ENCODE data around the gene C20orf144. TPM values are rescaled to one million over a fixed set of nuclear protein-coding genes. Genes with fewer than 3 reads are reported as not detected.

Gene C20orf144
- polyA plus RNA-seq, 1 donor, result 0.34 TPM

DNA sequence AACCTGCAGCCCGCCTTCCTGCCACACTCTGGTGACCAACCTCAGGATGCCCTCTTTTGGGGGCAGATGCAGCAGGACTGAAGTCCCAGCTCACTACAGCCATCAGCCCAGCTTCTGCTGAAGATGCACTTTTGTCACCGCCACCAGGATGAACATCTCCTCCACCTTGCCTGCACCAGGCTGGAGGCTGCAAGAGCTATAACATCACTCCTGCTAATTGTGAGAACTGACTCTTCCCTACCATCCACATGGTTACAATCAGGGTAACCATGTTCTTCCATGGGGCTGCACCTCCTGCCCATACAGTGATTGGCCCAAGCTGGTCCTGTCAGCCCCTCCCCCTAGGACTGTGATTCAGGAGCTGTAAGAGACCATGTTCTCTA lies 2.6 kb downstream of the C20orf144 start:
- Histone ChIP-seq H3K27ac (ENCODE audit: low read length) (no peak overlapping the region), H3K4me3 (ENCODE audit: low read length) (no peak overlapping the region), H3K27me3 (ENCODE audit: control insufficient read depth, insufficient read depth, low read length) (no peaks in the 10 kb centered on the region), H3K36me3 (ENCODE audit: control insufficient read depth, insufficient read depth, low read length) (peaks cover 21% of the 10 kb centered on the region), H3K4me1 (ENCODE audit: control insufficient read depth, insufficient read depth, low read length) (peaks cover 27% of the 10 kb centered on the region), H3K9me3 (ENCODE audit: control insufficient read depth, low read depth, low read length) (peaks cover 4% of the 10 kb centered on the region)
- no peak for DNase-seq
- WGBS (ENCODE audit: insufficient coverage, low lambda C conversion rate), result no CpG with 5 or more reads among the region's 2 CpGs

DNA sequence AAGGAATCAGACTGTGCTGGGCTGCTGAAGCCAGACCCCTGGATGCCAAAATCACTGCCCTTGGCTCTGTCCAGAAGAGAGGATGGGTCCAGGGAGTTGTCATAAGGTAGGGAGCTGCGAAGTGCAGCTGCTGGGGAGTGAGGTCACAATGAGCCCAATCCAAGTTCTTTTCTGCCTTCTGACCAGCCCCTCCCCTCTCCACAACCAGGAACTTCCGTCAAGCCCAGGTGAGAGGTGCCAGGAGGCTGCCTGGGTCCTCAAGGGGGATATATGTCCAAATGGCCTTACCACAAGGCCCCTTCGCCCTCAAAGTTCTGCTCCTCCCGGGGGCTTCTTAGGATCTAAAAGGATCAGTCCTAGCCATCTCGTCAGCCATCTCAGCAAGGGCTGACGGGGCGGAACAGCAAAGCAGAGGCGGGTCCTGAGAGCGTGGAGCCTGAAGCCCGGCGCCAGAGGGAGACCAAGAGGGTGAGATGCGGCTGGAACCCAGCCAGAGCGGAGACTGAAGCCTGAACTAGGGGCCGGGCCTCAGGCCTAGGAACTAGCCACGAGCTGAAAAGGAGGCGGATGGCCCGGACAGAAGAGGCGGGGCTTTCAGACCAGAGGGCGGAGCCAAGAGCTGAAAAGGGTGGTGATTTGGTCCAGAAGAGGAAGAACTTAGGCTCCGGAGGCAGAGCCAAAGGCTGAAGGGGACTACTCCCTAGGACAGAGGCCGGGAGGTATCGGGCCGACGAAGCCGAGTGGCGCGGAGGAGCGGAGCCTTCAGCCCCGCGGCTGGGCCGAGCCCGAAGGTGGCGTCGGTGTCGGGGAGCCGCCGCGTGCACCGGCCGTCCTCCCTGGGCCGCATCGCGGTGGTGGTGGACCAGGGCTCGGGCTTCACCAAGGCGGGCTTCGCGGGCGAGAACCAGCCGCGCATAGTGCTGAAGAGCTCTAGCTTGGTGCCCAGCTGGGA lies 4.4 kb downstream of the C20orf144 start, which contains the start of gene ACTL10:
ACTL10 (plus strand) TSS at position 651 of the 952 bp plus-strand sequence. CDS start 555 bp downstream, outside the sequence.
- DNase-seq, result peak; percentile 96 to 98
- WGBS (ENCODE audit: insufficient coverage, low lambda C conversion rate), result no CpG with 5 or more reads among the region's 50 CpGs
- Histone ChIP-seq H3K4me3 (ENCODE audit: low read length) (peak within 1 kb of the TSS; percentile 49), H3K4me1 (ENCODE audit: control insufficient read depth, insufficient read depth, low read length) (peaks cover 27% of the 10 kb centered on the region), H3K9me3 (ENCODE audit: control insufficient read depth, low read depth, low read length) (peaks cover 3% of the 10 kb centered on the region), H3K27me3 (ENCODE audit: control insufficient read depth, insufficient read depth, low read length) (no peaks in the 10 kb centered on the region), H3K27ac (ENCODE audit: low read length) (peak within 1 kb of the TSS; percentile 83), H3K36me3 (ENCODE audit: control insufficient read depth, insufficient read depth, low read length) (peaks cover 20% of the 10 kb centered on the region)

- no CpG with 5 or more reads among the region's 55 CpGs for WGBS (ENCODE audit: insufficient coverage, low lambda C conversion rate)
- H3K9me3 ChIP-seq (ENCODE audit: control insufficient read depth, low read depth, low read length), result peaks cover 3% of the 10 kb centered on the region
- peaks cover 24% of the 10 kb centered on the region for H3K36me3 ChIP-seq (ENCODE audit: control insufficient read depth, insufficient read depth, low read length)
- H3K4me1 ChIP-seq (ENCODE audit: control insufficient read depth, insufficient read depth, low read length), result peaks cover 27% of the 10 kb centered on the region
- peak overlapping the region; percentile 83 for H3K27ac ChIP-seq (ENCODE audit: low read length)
- peak in 1 of 2 donors; percentile 67 for DNase-seq
- peak overlapping the region; percentile 49 for H3K4me3 ChIP-seq (ENCODE audit: low read length)
- no peaks in the 10 kb centered on the region for H3K27me3 ChIP-seq (ENCODE audit: control insufficient read depth, insufficient read depth, low read length)
Observed at GRCh38 chr20:33667245-33667675, 5.1 kb downstream of the C20orf144 start.

DNA sequence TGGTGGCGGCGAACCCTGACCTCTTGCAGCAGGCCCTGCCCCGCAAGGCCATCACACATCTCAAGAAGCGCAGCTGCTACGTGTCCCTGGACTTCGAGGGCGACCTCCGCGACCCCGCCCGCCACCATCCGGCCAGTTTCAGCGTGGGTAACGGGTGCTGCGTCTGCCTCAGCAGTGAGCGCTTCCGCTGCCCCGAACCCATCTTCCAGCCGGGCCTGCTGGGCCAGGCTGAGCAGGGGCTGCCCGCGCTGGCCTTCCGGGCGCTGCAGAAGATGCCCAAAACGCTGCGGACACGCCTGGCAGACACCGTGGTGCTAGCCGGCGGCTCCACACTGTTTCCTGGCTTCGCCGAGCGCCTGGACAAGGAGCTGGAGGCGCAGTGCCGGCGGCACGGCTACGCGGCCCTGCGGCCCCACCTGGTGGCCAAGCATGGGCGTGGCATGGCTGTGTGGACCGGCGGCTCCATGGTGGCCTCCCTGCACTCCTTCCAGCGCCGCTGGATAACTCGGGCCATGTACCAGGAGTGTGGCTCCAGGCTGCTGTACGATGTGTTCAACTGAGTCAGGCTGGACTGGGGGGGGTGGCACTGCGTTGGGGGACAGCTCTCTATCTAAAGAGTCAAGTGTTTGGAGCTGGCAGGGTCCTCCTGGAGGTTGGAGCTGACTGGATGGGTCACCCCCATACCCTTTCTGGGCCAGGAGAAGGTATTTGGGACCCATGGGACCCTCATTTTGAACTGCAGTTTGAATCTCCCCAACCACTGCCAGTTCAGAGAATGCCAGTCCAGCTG lies 5.7 kb downstream of the C20orf144 start:
- peak; percentile 62 to 80 for DNase-seq
- Histone ChIP-seq H3K4me1 (ENCODE audit: control insufficient read depth, insufficient read depth, low read length) (peaks cover 27% of the 10 kb centered on the region), H3K27ac (ENCODE audit: low read length) (peak overlapping the region; percentile 83), H3K9me3 (ENCODE audit: control insufficient read depth, low read depth, low read length) (peaks cover 3% of the 10 kb centered on the region), H3K4me3 (ENCODE audit: low read length) (peak overlapping the region; percentile 49), H3K27me3 (ENCODE audit: control insufficient read depth, insufficient read depth, low read length) (no peaks in the 10 kb centered on the region), H3K36me3 (ENCODE audit: control insufficient read depth, insufficient read depth, low read length) (peaks cover 24% of the 10 kb centered on the region)
- WGBS (ENCODE audit: insufficient coverage, low lambda C conversion rate), result no CpG with 5 or more reads among the region's 47 CpGs

- 80% methylated on average over 1 of the region's 13 CpGs for WGBS (ENCODE audit: insufficient coverage, low lambda C conversion rate)
- Histone ChIP-seq H3K27ac (ENCODE audit: low read length) (no peak overlapping the region), H3K27me3 (ENCODE audit: control insufficient read depth, insufficient read depth, low read length) (no peaks in the 10 kb centered on the region), H3K4me3 (ENCODE audit: low read length) (no peak overlapping the region), H3K4me1 (ENCODE audit: control insufficient read depth, insufficient read depth, low read length) (peaks cover 32% of the 10 kb centered on the region), H3K36me3 (ENCODE audit: control insufficient read depth, insufficient read depth, low read length) (peaks cover 24% of the 10 kb centered on the region), H3K9me3 (ENCODE audit: control insufficient read depth, low read depth, low read length) (peaks cover 3% of the 10 kb centered on the region)
- no peak for DNase-seq
Observed at GRCh38 chr20:33668466-33669155, 6.5 kb downstream of the C20orf144 start.

DNA sequence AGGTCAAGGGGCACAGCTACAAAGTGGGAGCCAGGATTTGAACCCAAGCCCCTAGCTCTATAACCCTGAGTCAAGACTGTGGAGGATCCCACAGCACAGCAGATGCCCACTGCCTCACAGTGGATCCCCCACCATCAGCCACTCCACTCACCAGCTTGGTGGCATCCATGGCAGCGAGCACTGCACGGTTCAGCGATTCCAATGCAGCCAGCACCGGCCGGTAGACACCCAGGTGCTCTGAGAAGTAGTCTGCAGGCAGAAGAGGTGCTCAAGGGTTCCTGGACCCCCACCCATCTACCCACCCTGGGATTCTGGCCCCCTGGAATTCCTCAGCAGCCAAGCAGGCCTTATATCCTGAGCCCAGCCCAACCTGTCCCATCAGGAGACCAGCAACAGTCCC lies 7.1 kb downstream of the C20orf144 start:
- Histone ChIP-seq H3K27ac (ENCODE audit: low read length) (no peak overlapping the region), H3K4me1 (ENCODE audit: control insufficient read depth, insufficient read depth, low read length) (peaks cover 29% of the 10 kb centered on the region)

GRCh38 chr20:33669873-33670640 lies 7.9 kb downstream of the C20orf144 start:
- Histone ChIP-seq H3K9me3 (ENCODE audit: control insufficient read depth, low read depth, low read length) (peaks cover 3% of the 10 kb centered on the region), H3K4me1 (ENCODE audit: control insufficient read depth, insufficient read depth, low read length) (peaks cover 30% of the 10 kb centered on the region), H3K36me3 (ENCODE audit: control insufficient read depth, insufficient read depth, low read length) (peaks cover 24% of the 10 kb centered on the region), H3K27ac (ENCODE audit: low read length) (no peak overlapping the region), H3K4me3 (ENCODE audit: low read length) (no peak overlapping the region), H3K27me3 (ENCODE audit: control insufficient read depth, insufficient read depth, low read length) (no peaks in the 10 kb centered on the region)
- WGBS (ENCODE audit: insufficient coverage, low lambda C conversion rate), result no CpG with 5 or more reads among the region's 13 CpGs
- DNase-seq, result no peak

More for the DNA sequence above, 7.1 kb downstream of the C20orf144 start:
- Histone ChIP-seq H3K36me3 (ENCODE audit: control insufficient read depth, insufficient read depth, low read length) (peaks cover 24% of the 10 kb centered on the region), H3K9me3 (ENCODE audit: control insufficient read depth, low read depth, low read length) (peaks cover 3% of the 10 kb centered on the region), H3K27me3 (ENCODE audit: control insufficient read depth, insufficient read depth, low read length) (no peaks in the 10 kb centered on the region), H3K4me3 (ENCODE audit: low read length) (no peak overlapping the region)
- WGBS (ENCODE audit: insufficient coverage, low lambda C conversion rate), result no CpG with 5 or more reads among the region's 5 CpGs
- DNase-seq, result no peak

- Histone ChIP-seq H3K27me3 (ENCODE audit: control insufficient read depth, insufficient read depth, low read length) (no peaks in the 10 kb centered on the region), H3K9me3 (ENCODE audit: control insufficient read depth, low read depth, low read length) (peaks cover 3% of the 10 kb centered on the region), H3K4me3 (ENCODE audit: low read length) (no peak overlapping the region), H3K27ac (ENCODE audit: low read length) (no peak overlapping the region), H3K36me3 (ENCODE audit: control insufficient read depth, insufficient read depth, low read length) (peaks cover 24% of the 10 kb centered on the region), H3K4me1 (ENCODE audit: control insufficient read depth, insufficient read depth, low read length) (peaks cover 38% of the 10 kb centered on the region)
- no CpG with 5 or more reads among the region's 6 CpGs for WGBS (ENCODE audit: insufficient coverage, low lambda C conversion rate)
- DNase-seq, result no peak
Observed at GRCh38 chr20:33670715-33671499, 8.8 kb downstream of the C20orf144 start.
